HepG2 (cell line): ENCODE data around the gene RINL. TPM values are rescaled to one million over a fixed set of nuclear protein-coding genes. Genes with fewer than 3 reads are reported as not detected.
A peak's percentile ranks its signal among the peaks of the same experiment; 100 is the strongest.

ENCODE experiments used
- ATAC-seq: fragments of 200-7000 bp; cut with Tn5 transposase; 3 replicates; pipeline ENCODE4 v1.9.1; 2020; ENCODE audit warnings: mild to moderate bottlenecking, moderate library complexity
- BruUV-seq: library from RNA; stranded (reverse); fragments of 400-500 nt; replicated peaks from 2 replicates; lab custom pipeline; 2021; lab: Mats Ljungman, UMichigan
- CTCF ChIA-PET: fragments of 300-600 bp; formaldehyde crosslinking; extraction: SDS; loops from one replicate; lab custom pipeline; 2021; ENCODE audit warnings: low total read pairs, inconsistent platforms, low intra/inter-chr PET ratio; lab: Yijun Ruan, JAX
- POLR2A ChIA-PET: fragments of 350-600 bp; sonication (Branson Sonifier 250); formaldehyde crosslinking; loops from one replicate; lab custom pipeline; 2020; ENCODE audit warnings: antibody characterized with exemption, inconsistent platforms; lab: Yijun Ruan, JAX
- DNase-seq: peaks from one replicate; pipeline ENCODE4 v3.0.0-alpha.2; 2015; ENCODE audit warnings: low spot score
- FAIRE-seq: peaks from 3 replicates; lab custom pipeline; 2011; peaks lifted over from hg19 to GRCh38; lab: Jason Lieb, UNC
- H2AFZ ChIP-seq: one replicate; pipeline ENCODE4 v1.6.1; 2011; ENCODE audit warnings: low read length, inconsistent platforms
- H3K27ac ChIP-seq: fragments of 300-600 bp; 3 replicates; pipeline ENCODE4 v1.8.0; 2011; ENCODE audit warnings: mixed run types, mild to moderate bottlenecking, mixed read lengths, low read length, inconsistent platforms; ENCODE audit not compliant: insufficient read depth; ENCODE audit errors: extremely low read length
- H3K27me3 ChIP-seq, 2 experiments: fragments of 200-600 bp in 1 of 2; 2 replicates in 1 of 2; 3 replicates in 1 of 2; pipeline versions ENCODE4 v1.6.0 to v1.8.0; 2011; ENCODE audit warnings: low read length in 2 of 2, mild to moderate bottlenecking in 2 of 2, moderate library complexity in 2 of 2, inconsistent platforms in 1 of 2; ENCODE audit not compliant: insufficient read depth in 2 of 2, control insufficient read depth in 1 of 2
- H3K36me3 ChIP-seq, 2 experiments: fragments of 200-600 bp in 1 of 2; replicated peaks in 1 of 2; 2 replicates in 1 of 2; 3 replicates in 1 of 2; pipeline versions ENCODE4 v1.5.1 to v1.8.0; 2011; ENCODE audit warnings: low read length in 2 of 2, inconsistent platforms in 1 of 2; ENCODE audit not compliant: insufficient read depth in 2 of 2, control insufficient read depth in 1 of 2
- H3K4me1 ChIP-seq: 2 replicates; pipeline ENCODE4 v1.5.1; 2012; ENCODE audit warnings: low read length, inconsistent platforms; ENCODE audit not compliant: insufficient read depth
- H3K4me2 ChIP-seq: 2 replicates; pipeline ENCODE4 v1.6.0; 2011; ENCODE audit warnings: low read depth, low read length, inconsistent platforms
- H3K4me3 ChIP-seq, 3 experiments: fragments of 200-600 bp in 1 of 3; sonication (generic), shearing (Covaris generic) in 1 of 3; replicated peaks in 1 of 3; 2 replicates each; pipeline ENCODE4 v1.5.1; 2011 to 2016; ENCODE audit warnings: low read length in 3 of 3, inconsistent platforms in 2 of 3, low read depth in 2 of 3, mild to moderate bottlenecking in 2 of 3, control low read depth in 1 of 3, mixed read lengths in 1 of 3; ENCODE audit not compliant: insufficient read depth in 1 of 3
- H3K79me2 ChIP-seq: one replicate; pipeline ENCODE4 v1.6.1; 2011; ENCODE audit warnings: low read length, inconsistent platforms; ENCODE audit not compliant: insufficient read depth
- H3K9ac ChIP-seq: 2 replicates; pipeline ENCODE4 v1.6.0; 2011; ENCODE audit warnings: mild to moderate bottlenecking, low read depth, low read length, inconsistent platforms; ENCODE audit not compliant: insufficient read depth
- H3K9me3 ChIP-seq: 2 replicates; pipeline ENCODE4 v1.5.1; 2012; ENCODE audit warnings: mild to moderate bottlenecking, low read length
- H4K20me1 ChIP-seq: 2 replicates; pipeline ENCODE4 v1.6.0; 2011; ENCODE audit warnings: inconsistent platforms, mild to moderate bottlenecking, low read length, moderate library complexity; ENCODE audit not compliant: insufficient read depth
- CREM ChIP-seq, 2 experiments: sonication (generic) in 1 of 2; formaldehyde crosslinking in 1 of 2; IDR thresholded peaks; 2 replicates each; pipeline versions ENCODE4 v1.4.0 to v1.6.1; 2016 to 2020; ENCODE audit warnings: antibody characterized with exemption in 1 of 2, mild to moderate bottlenecking in 1 of 2, missing genetic modification reagents in 1 of 2
- HOXA9 ChIP-seq: sonication (generic); formaldehyde crosslinking; IDR thresholded peaks from 2 replicates; pipeline ENCODE4 v1.8.1; 2022; ENCODE audit warnings: missing genetic modification reagents, mild to moderate bottlenecking, moderate library complexity, borderline replicate concordance
- KDM4B ChIP-seq: sonication (generic); formaldehyde crosslinking; IDR thresholded peaks from 2 replicates; pipeline ENCODE4 v1.4.0; 2020; ENCODE audit warnings: missing genetic modification reagents
- KDM5A ChIP-seq: fragments of 200-600 bp; sonication (generic); IDR thresholded peaks from 2 replicates; pipeline ENCODE4 v1.7.0; 2018; ENCODE audit warnings: antibody characterized with exemption, mild to moderate bottlenecking, low read length, borderline replicate concordance
- NR2F2 ChIP-seq: IDR thresholded peaks from 2 replicates; pipeline ENCODE4 v1.6.1; 2012; ENCODE audit warnings: low read depth, inconsistent platforms, borderline replicate concordance
- RFX1 ChIP-seq: fragments of 450-650 bp; IDR thresholded peaks from 2 replicates; pipeline ENCODE4 v1.6.1; 2017
- TFDP2 ChIP-seq: sonication (generic); formaldehyde crosslinking; IDR thresholded peaks from 2 replicates; pipeline ENCODE4 v1.4.0; 2020; ENCODE audit warnings: missing genetic modification reagents
- WGBS: methylation state at CpG from one replicate; pipeline ENCODE4 v1.1.6; 2017; ENCODE audit warnings: low lambda C conversion rate; 5-methylcytosine and 5-hydroxymethylcytosine counted together
- in situ Hi-C: cut with HindIII; loops from 2 replicates; pipeline ENCODE4 v1.10.0; 2017; ENCODE audit warnings: low pct_unique_long_range_greater_than_20kb; ENCODE audit not compliant: extremely low pct_ligation_motif_present
- intact Hi-C: fragments of 100-400 bp; cut with micrococcal nuclease; formaldehyde crosslinking; loops from one replicate; pipeline ENCODE4 v1.10.0; 2022; ENCODE audit not compliant: unreplicated experiment
- polyA plus RNA-seq, 8 experiments: library from polyadenylated mRNA; depleted of rRNA in 3 of 8; stranded (reverse) in 7 of 8; unstranded in 1 of 8; fragments of >200 nt; fragmentation: Illumina TruSeq in 4 of 8; extraction: Trizol in 4 of 8; gene quantifications; 2 replicates each; pipeline versions ENCODE4 v1.2.1 to v1.2.3, GENCODE V29; 2011 to 2016; ENCODE audit warnings: low read depth in 4 of 8, missing spikeins in 1 of 8, mixed read lengths in 1 of 8; ENCODE audit not compliant: insufficient read depth in 1 of 8
- total RNA-seq, 5 experiments: library from RNA; depleted of rRNA; stranded (reverse); fragments of >200 nt; fragmentation: Illumina TruSeq; extraction: Trizol; gene quantifications; 2 replicates each; pipeline ENCODE4 v1.2.3, GENCODE V29; 2016; ENCODE audit warnings: low read depth in 1 of 5
- TF ChIP-seq, protein P1 (sequence below): sonication (generic); formaldehyde crosslinking; IDR thresholded peaks from 2 replicates; pipeline ENCODE4 v1.8.1; 2023; ENCODE audit warnings: mild to moderate bottlenecking, inconsistent platforms, moderate library complexity, missing genetic modification reagents, borderline replicate concordance
- TF ChIP-seq, protein P2 (sequence below): sonication (generic); formaldehyde crosslinking; IDR thresholded peaks from 2 replicates; pipeline ENCODE4 v1.4.0; 2020; ENCODE audit warnings: missing genetic modification reagents

RINL gene
- total and polyA plus RNA-seq, 2 of the 13 experiments (the other 11 are each of a cell fraction or from before 2014, with no cell fraction given) = 11.4 to 18.0 TPM

- BruUV-seq = TSS peak; percentile 69
- TF ChIP-seq, protein P1, sequence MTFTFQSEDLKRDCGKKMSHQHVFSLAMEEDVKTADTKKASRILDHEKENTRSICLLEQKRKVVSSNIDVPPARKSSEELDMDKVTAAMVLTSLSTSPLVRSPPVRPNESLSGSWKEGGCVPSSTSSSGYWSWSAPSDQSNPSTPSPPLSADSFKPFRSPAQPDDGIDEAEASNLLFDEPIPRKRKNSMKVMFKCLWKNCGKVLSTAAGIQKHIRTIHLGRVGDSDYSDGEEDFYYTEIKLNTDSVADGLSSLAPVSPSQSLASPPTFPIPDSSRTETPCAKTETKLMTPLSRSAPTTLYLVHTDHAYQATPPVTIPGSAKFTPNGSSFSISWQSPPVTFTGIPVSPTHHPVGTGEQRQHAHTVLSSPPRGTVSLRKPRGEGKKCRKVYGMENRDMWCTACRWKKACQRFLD (CRISPR knock-in tag) = no peak
- no peak for TF ChIP-seq KDM4B (CRISPR knock-in tag)
- no peak for TF ChIP-seq RFX1
- TF ChIP-seq KDM5A = peak; percentile 26; the same call in 1 of the 2 replicates
- no peak for TF ChIP-seq TFDP2 (CRISPR knock-in tag)
- TF ChIP-seq HOXA9 (CRISPR knock-in tag) = 0 out of 2 replicates have a peak, but pooled peaks have one; percentile 30
- TF ChIP-seq, protein P2, sequence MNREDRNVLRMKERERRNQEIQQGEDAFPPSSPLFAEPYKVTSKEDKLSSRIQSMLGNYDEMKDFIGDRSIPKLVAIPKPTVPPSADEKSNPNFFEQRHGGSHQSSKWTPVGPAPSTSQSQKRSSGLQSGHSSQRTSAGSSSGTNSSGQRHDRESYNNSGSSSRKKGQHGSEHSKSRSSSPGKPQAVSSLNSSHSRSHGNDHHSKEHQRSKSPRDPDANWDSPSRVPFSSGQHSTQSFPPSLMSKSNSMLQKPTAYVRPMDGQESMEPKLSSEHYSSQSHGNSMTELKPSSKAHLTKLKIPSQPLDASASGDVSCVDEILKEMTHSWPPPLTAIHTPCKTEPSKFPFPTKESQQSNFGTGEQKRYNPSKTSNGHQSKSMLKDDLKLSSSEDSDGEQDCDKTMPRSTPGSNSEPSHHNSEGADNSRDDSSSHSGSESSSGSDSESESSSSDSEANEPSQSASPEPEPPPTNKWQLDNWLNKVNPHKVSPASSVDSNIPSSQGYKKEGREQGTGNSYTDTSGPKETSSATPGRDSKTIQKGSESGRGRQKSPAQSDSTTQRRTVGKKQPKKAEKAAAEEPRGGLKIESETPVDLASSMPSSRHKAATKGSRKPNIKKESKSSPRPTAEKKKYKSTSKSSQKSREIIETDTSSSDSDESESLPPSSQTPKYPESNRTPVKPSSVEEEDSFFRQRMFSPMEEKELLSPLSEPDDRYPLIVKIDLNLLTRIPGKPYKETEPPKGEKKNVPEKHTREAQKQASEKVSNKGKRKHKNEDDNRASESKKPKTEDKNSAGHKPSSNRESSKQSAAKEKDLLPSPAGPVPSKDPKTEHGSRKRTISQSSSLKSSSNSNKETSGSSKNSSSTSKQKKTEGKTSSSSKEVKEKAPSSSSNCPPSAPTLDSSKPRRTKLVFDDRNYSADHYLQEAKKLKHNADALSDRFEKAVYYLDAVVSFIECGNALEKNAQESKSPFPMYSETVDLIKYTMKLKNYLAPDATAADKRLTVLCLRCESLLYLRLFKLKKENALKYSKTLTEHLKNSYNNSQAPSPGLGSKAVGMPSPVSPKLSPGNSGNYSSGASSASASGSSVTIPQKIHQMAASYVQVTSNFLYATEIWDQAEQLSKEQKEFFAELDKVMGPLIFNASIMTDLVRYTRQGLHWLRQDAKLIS (CRISPR knock-in tag) = no peak
- 0 out of 2 replicates have a peak, but pooled peaks have one; percentile 2 for TF ChIP-seq NR2F2
- TF ChIP-seq CREM (IDR thresholded peaks at IDR 0.05) = no peak
- no peak for TF ChIP-seq CREM (CRISPR knock-in tag; IDR thresholded peaks at IDR 0.05)
Measured at GRCh38 chr19:38852231-38853044, 25.6 kb downstream of the RINL start.

More at GRCh38 chr19:38852231-38853044, 25.6 kb downstream of the RINL start:
- Histone ChIP-seq H2AFZ (no peak overlapping the region), H3K27me3 (no peaks in the 10 kb centered on the region; a peak in 1 of 5 replicates), H3K79me2 (peaks cover 27% of the 10 kb centered on the region), H3K4me2 (peak overlapping the region; percentile 92), H3K4me1 (peaks cover 49% of the 10 kb centered on the region), H3K9ac (peak overlapping the region; percentile 88), H3K4me3 (peak overlapping the region; percentile 84 to 93 (median 87)), H3K27ac (peak overlapping the region; percentile 91), H4K20me1 (peaks cover 17% of the 10 kb centered on the region), H3K36me3 (peaks cover under 1 to 4% of the 10 kb centered on the region in 2 experiments; a peak in 4 of 5 replicates), H3K9me3 (no peaks in the 10 kb centered on the region)
- ChIA-PET CTCF (no interaction called here), POLR2A (interaction anchor here (0.5 to 9.1 kb wide), 20 partner anchors 8 to 234 kb away, joined by 3 to 148 read pairs (median 6); partner anchors contain the start of genes ACTN4, ECH1, EIF3K and MRPS12)
- 1% methylated on average over 36 of the region's 52 CpGs for WGBS
- intact Hi-C loops = no loop called here
- DNase-seq (no peak), FAIRE-seq (no peak), ATAC-seq (no peak)
- in situ Hi-C loops = no loop called here
